GM21825 (cell line): ENCODE data around the gene PDCD7.
A peak's percentile ranks its signal among the peaks of the same experiment; 100 is the strongest.
"Not testable (repeated sequence)": the region's sequence is repeated elsewhere in the genome, so short reads cannot be mapped to it uniquely, and the experiment has no call there.

ENCODE experiments used
- ATAC-seq: cut with Tn5 transposase; IDR thresholded peaks from one replicate; pipeline ENCODE4 v1.9.1; 2021; ENCODE audit warnings: mild to moderate bottlenecking, moderate library complexity; ENCODE audit not compliant: unreplicated experiment

PDCD7 gene, protein sequence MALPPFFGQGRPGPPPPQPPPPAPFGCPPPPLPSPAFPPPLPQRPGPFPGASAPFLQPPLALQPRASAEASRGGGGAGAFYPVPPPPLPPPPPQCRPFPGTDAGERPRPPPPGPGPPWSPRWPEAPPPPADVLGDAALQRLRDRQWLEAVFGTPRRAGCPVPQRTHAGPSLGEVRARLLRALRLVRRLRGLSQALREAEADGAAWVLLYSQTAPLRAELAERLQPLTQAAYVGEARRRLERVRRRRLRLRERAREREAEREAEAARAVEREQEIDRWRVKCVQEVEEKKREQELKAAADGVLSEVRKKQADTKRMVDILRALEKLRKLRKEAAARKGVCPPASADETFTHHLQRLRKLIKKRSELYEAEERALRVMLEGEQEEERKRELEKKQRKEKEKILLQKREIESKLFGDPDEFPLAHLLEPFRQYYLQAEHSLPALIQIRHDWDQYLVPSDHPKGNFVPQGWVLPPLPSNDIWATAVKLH

GRCh38 chr15:65133548-65134200 is at the start of gene PDCD7:
PDCD7 (minus strand) TSS chr15:65133808; CDS start chr15:65133781, 27 bp downstream.
- peak; percentile 88 for ATAC-seq

- no peak for ATAC-seq
These were observed 48.9 kb upstream of the PDCD7 start for GRCh38 chr15:65182538-65182937.

DNA sequence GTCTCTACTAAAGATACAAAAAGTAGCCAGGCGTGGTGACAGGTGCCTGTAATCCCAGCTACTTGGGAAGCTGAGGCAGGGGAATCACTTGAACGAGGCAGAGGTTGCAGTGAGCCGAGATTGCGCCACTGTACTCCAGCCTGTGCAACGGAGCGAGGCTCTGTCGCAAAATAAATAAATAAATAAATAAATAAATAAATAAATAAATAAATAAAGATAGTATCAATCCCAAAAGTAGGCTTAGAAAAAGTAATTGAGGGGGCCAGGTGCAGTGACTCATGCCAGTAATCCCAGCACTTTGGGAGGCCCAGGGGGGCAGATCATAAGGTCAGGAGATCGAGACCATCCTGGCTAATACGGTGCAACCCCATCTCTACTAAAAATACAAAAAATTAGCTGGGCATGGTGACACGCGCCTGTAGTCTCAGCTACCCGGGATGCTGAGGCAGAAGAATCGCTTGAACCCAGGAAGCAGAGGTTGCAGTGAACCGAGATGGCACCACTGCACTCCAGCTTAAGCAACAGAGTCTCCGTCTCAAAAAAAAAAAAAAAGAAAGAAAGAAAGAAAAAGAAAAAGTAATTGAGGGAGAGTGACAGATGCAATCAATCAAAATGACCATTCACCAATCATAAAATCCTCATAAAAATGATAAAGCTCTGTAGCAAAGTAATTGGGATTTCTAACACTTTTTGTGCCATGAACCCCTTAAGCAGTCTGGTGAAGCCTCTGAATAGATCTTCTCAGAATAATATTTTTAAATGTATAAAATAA is 48.2 kb upstream of the PDCD7 start:
- ATAC-seq, result not testable (repeated sequence)

DNA sequence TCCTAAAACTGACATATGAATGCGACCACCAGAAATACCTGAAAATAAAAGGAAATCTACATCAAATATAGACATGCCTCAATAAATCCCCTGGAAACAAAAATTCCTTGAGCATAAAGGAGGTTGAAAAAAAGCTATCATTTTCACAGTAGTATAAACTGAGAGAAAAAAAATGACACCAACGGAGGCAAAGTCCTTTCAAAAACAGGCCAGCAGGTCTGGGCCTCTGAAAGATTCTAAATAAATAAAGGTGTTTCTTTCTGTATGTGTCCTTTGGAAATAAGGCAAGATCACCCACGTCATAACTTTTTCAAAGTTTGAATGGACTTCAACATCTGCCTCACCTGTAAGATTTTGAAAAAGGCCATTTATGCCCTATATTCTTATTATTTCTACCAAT is 46.6 kb upstream of the PDCD7 start:
- no peak for ATAC-seq

- no peak for ATAC-seq
These were observed 44.3 kb upstream of the PDCD7 start for GRCh38 chr15:65177901-65178300.

GRCh38 chr15:65176056-65176455 is 42.4 kb upstream of the PDCD7 start:
- no peak for ATAC-seq

DNA sequence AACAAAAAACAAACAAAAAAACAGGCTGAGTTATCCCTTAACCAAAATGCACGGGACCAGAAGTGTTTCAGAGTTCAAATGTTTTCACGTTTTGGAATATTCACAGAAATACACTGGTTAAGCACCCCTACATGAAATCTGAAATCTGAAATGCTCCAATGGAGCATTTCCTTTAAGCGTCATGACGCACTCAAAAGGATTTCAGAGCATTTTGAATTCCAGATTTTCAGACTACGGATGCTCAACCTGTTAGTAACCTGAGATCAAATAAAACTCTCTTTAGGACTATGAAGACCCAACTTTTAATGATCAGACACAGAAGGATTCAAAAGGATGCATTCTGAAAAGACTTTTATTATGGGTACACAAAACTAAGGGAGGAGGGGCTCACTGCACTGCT is 41.9 kb upstream of the PDCD7 start:
- no peak for ATAC-seq

DNA sequence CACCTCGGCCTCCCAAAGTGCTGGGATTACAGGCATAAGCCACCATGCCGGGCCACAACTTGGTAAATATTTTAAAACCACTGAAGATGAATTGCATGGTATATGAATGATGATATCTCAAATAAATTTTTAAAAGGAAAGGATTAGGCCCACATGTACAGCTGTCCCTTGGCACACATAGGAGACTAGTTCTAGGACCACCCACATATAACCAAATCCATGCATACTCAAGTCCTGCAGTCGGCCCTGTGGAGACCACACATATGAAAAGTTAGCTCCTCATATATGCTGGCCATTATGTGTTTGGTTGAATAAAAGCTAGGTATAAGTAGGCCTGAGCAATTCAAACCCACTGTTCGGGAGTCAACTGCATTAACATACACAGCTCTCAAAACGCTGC is 40.9 kb upstream of the PDCD7 start:
- ATAC-seq, result no peak

- ATAC-seq, result no peak
These were observed 38.9 kb upstream of the PDCD7 start for GRCh38 chr15:65172531-65172930.

GRCh38 chr15:65171428-65171827 is 37.8 kb upstream of the PDCD7 start:
- no peak for ATAC-seq

GRCh38 chr15:65165875-65166274 is 32.3 kb upstream of the PDCD7 start:
- no peak for ATAC-seq

- ATAC-seq, result no peak
These were observed 30.5 kb upstream of the PDCD7 start for GRCh38 chr15:65164139-65164538.

- no peak for ATAC-seq
These were observed 29.4 kb upstream of the PDCD7 start for GRCh38 chr15:65163041-65163440.

DNA sequence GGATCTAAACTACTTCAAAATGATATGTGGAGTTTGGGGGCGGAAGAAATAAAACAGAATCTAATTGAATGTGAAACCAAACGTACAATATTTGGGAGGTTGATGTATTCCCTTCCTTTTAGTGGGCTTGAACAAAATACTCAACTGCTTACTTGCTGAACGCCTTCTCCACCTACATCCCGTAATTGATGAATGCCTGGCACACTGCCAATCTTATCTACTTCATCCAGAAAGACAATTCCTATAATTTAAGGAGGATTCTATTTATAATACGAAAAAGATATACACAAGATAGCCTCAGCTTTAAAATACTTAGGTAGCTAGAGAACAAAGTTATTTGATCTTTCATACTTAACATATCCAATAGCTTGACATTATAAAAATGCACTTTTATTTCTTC is 23.1 kb upstream of the PDCD7 start:
- no peak for ATAC-seq

DNA sequence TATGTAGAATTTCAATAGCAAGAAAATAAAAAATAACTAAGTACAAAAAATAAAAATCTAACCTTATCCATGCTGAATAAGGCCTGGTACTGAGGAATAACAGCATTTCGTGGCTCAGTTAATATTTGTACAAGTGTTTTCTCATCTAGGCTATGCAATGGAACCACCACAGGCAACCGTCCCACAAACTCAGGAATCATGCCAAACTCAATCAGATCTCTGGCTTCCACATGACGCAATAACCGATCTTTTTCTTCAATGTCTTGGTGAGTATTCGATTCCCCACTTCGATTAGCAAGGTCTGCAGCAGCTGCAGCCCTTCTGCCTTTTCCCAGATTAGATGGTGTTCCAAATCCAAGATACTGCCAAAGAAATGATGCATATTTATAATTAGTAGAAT is 21.1 kb upstream of the PDCD7 start:
- no peak for ATAC-seq

GRCh38 chr15:65147902-65148301 is 14.3 kb upstream of the PDCD7 start:
- no peak for ATAC-seq

- ATAC-seq, result no peak
These were observed 12.8 kb upstream of the PDCD7 start for GRCh38 chr15:65146438-65146837.

DNA sequence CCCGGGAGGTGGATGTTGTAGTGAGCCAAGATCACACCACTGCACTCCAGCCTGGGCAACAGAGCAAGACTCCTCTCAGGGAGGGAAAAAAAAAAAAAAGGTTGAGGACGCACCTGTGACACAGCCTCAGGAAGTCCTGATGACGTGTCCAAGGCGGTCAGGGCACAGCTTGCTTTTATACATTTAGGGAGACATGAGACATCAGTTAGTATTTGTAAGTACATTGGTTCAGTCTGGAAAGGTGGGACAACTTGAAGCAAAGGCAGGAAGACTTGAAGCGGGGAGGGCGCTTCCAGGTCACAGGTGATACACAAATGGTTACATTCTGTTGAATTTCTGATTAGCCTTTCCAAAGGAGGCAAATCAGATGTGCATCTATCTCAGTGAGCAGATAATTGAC is 5.0 kb upstream of the PDCD7 start:
- ATAC-seq, result not testable (repeated sequence)

DNA sequence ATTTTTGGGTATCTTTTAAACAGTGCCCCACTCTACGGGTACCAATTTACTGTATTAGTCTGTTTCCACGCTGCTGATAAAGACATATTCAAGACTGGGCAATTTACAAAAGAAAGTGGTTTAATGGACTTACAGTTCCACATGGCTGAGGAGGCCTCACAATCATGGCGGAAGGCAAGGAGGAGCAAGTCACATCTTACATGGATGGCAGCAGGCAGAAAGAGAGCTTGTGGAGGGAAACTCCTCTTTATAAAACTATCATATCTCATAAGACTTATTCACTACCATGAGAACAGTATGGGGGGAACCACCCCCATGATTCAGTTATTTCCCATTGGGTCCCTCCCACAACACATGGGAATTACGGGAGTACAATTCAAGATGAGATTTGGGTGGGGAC is 4.3 kb upstream of the PDCD7 start:
- ATAC-seq, result not testable (repeated sequence)

DNA sequence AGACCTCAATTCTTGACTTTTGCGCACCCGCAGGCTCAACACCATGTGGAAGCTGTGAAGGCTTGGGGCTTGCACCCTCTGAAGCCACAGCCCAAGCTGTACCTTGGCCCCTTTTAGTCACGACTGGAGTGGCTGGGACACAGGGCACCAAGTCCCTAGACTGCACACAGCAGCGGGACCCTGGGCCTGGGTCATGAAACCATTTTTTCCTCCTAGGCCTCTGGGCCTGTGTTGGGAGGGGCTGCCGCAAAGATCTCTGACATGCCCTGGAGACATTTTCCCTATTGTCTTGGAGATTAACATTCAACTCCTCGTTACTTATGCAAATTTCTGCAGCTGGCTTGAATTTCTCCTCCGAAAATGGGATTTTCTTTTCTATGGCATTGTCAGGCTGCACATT is 3.5 kb upstream of the PDCD7 start:
- not testable (repeated sequence) for ATAC-seq

GRCh38 chr15:65134538-65134937 is 930 bp upstream of the PDCD7 start:
- ATAC-seq, result no peak
